Colonic mucosa (tissue), 4 donors: ENCODE results near the gene FAM209A. TPM values are rescaled to one million over a fixed set of nuclear protein-coding genes. Genes with fewer than 3 reads are reported as not detected.

Experiments used
- DNase-seq: peaks from one replicate; pipeline ENCODE4 v3.0.0-alpha.2; 2020
- H3K27ac ChIP-seq: fragments of 200-600 bp; one replicate; pipeline ENCODE4 v1.8.0; 2021
- H3K27me3 ChIP-seq: fragments of 200-600 bp; one replicate; pipeline ENCODE4 v1.8.0; 2021
- H3K36me3 ChIP-seq: fragments of 200-600 bp; one replicate; pipeline ENCODE4 v1.8.0; 2021
- H3K4me1 ChIP-seq: fragments of 200-600 bp; one replicate; pipeline ENCODE4 v1.8.0; 2021; ENCODE audit warnings: mild to moderate bottlenecking
- H3K4me3 ChIP-seq: fragments of 200-600 bp; one replicate; pipeline ENCODE4 v1.8.0; 2021
- H3K9ac ChIP-seq, 2 donors: one replicate each; pipeline ENCODE4 v1.7.0; 2013; ENCODE audit warnings: control low read depth in 2 of 2, low read depth in 2 of 2, low read length in 2 of 2
- H3K9me3 ChIP-seq: fragments of 200-600 bp; one replicate; pipeline ENCODE4 v1.8.0; 2021
- intact Hi-C: fragments of 100-400 bp; cut with DNase I; formaldehyde crosslinking; loops from one replicate; pipeline ENCODE4 v1.14.1; 2022
- total RNA-seq, 2 donors: library from RNA; stranded (reverse); fragmentation: NEBNext Ultra II Directional in 1 of 2; extraction: Animal tissue kit (Norgen Biotek cat#: 25700) in 1 of 2; gene quantifications; one replicate each; pipeline ENCODE4 v1.2.1, GENCODE V29; 2021
- TF ChIP-seq, protein P1 (sequence below): fragments of 200-600 bp; IDR thresholded peaks from one replicate; pipeline ENCODE4 v1.8.0; 2022; ENCODE audit warnings: antibody characterized with exemption, mild to moderate bottlenecking
- donor health status: healthy.
- donor health status: DM: no; HTN: no; CAD: no.
- donor health status: DM: no; HTN: no; CAD: no.

FAM209A gene
- total RNA-seq, 2 donors from 2014 or later: 0.35 TPM; not detected in 1

- Histone ChIP-seq H3K9me3 (no peaks in the 10 kb centered on the region), H3K4me3 (no peak overlapping the region), H3K36me3 (no peaks in the 10 kb centered on the region), H3K27me3 (no peaks in the 10 kb centered on the region), H3K4me1 (no peaks in the 10 kb centered on the region), H3K9ac (no peak overlapping the region), H3K27ac (no peak overlapping the region)
- intact Hi-C loops: no loop called here
- TF ChIP-seq, protein P1, sequence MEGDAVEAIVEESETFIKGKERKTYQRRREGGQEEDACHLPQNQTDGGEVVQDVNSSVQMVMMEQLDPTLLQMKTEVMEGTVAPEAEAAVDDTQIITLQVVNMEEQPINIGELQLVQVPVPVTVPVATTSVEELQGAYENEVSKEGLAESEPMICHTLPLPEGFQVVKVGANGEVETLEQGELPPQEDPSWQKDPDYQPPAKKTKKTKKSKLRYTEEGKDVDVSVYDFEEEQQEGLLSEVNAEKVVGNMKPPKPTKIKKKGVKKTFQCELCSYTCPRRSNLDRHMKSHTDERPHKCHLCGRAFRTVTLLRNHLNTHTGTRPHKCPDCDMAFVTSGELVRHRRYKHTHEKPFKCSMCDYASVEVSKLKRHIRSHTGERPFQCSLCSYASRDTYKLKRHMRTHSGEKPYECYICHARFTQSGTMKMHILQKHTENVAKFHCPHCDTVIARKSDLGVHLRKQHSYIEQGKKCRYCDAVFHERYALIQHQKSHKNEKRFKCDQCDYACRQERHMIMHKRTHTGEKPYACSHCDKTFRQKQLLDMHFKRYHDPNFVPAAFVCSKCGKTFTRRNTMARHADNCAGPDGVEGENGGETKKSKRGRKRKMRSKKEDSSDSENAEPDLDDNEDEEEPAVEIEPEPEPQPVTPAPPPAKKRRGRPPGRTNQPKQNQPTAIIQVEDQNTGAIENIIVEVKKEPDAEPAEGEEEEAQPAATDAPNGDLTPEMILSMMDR: no peak
- no peak for DNase-seq
Measured at GRCh38 chr20:56540415-56540814, 15.9 kb downstream of the FAM209A start.

DNA sequence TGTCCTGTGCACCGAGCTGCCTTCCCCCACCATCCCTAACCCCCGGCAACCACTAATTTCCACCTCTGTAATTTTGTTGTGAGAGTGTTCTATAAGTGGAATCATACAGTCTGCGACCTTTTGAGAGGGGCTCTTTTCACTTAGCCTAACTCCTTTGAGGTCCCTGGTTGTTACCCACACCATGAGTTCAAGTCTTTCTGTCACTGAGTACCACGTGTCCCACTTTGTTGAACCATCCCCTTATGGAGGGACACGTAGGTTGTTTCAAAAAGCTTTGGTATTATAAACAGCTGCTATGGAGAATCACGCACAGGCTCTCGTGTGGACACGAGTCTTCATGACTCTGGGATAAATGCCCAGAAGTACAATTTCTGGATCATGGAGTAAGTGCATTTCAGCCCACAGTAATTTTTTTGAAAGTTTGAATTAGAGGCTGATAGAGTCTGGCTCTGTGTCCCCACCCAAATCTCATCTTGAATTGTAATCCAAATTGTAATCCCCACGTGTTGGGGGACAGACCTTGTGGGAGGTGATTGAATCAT lies 18.0 kb downstream of the FAM209A start:
- Histone ChIP-seq H3K4me3 (no peak overlapping the region), H3K36me3 (no peaks in the 10 kb centered on the region), H3K27me3 (no peaks in the 10 kb centered on the region), H3K4me1 (no peaks in the 10 kb centered on the region), H3K9me3 (no peaks in the 10 kb centered on the region), H3K27ac (no peak overlapping the region), H3K9ac (no peak overlapping the region)
- TF ChIP-seq, protein P1: no peak
- no peak for DNase-seq
- intact Hi-C loops: no loop called here

DNA sequence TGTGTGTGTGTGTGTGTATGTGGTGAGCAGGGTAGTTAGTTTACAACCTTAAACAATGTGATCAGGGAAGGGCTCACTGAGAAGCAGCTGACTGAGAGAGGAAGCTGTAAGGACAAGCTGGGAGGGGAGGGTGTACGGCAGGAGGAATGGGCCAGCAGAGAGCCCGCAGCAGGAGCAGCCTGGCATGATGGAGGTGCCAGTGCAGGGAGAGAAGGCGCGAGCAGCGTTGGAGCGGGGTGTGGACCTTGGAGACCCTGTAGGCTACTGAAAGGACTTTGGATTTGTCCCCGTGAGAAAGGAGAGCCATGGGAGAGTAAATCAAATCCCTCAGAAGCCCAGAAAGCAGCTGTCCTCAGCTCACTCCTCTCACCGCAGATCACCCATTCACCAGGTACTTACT lies 27.0 kb downstream of the FAM209A start:
- no peaks in the 10 kb centered on the region for H3K9me3 ChIP-seq
- DNase-seq: no peak
- H3K4me1 ChIP-seq: no peaks in the 10 kb centered on the region
- no peak overlapping the region for H3K4me3 ChIP-seq
- TF ChIP-seq, protein P1: no peak
- no peaks in the 10 kb centered on the region for H3K36me3 ChIP-seq
- H3K27ac ChIP-seq: no peak overlapping the region
- intact Hi-C loops: loop anchor here (2.0 to 10.0 kb wide), 3 partner anchors 423 to 793 kb away; no protein-coding TSS in a partner anchor
- no peaks in the 10 kb centered on the region for H3K27me3 ChIP-seq
- no peak overlapping the region for H3K9ac ChIP-seq

DNA sequence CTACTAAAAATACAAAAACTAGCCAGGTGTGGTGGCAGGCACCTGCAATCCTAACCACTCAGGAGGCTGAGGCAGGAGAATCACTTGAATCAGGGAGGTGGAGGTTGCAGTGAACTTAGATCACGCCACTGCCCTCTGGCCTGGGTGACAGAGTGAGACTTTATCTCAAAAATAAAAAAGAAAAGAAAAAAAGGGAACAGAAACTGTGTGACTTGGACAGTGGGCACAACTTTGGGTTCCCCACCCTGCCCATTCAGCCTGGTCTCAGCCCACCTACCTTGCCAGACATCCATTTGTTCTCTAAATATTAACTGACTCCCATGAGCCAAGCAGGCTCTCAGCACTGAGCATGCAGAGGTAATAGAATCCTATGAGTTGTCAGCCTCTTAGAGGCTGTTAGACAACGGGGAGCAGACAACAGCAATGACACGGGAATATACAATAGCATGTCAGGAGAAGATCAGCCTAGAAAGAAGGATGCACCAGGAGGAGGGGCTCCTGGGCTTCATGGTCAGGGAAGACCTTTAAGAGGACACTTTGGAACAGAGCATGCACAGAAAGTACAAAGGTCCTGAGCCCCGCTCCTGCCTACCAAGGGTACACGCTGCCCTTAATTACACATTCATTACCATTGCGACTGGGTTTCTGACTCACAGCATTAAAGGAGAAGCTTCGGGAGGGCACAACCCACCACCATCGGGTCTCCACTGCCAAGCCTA lies 28.5 kb downstream of the FAM209A start:
- no peaks in the 10 kb centered on the region for H3K4me1 ChIP-seq
- no peaks in the 10 kb centered on the region for H3K36me3 ChIP-seq
- H3K27me3 ChIP-seq: no peaks in the 10 kb centered on the region
- no peak for DNase-seq
- H3K4me3 ChIP-seq: no peak overlapping the region
- no peak overlapping the region for H3K27ac ChIP-seq
- TF ChIP-seq, protein P1: no peak
- H3K9ac ChIP-seq: no peak overlapping the region
- intact Hi-C loops: loop anchor here (10.0 kb wide), 2 partner anchors 512 to 792 kb away; no protein-coding TSS in a partner anchor
- H3K9me3 ChIP-seq: no peaks in the 10 kb centered on the region

DNA sequence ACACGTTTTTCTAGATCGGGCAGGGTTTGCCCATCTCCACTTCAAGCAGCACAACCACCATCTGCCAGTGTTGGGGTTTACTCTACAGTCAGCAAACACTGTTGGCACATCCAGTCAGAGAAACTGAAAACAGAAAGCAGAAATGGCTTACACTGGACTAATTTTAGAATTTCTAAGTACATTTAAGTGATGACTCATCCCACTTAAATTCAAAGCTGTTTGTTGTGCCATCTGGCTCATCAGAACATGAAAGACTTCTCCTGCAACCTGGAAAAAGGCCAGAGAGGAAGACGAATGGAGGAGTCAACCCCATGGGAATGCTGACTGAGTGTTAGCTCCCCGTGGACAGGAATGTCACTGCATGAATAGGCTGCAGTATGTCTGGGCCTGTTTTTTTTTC lies 30.3 kb downstream of the FAM209A start:
- intact Hi-C loops: loop anchor here (10.0 kb wide), 2 partner anchors 510 to 790 kb away; no protein-coding TSS in a partner anchor
- H3K4me1 ChIP-seq: no peaks in the 10 kb centered on the region
- DNase-seq: peak; percentile 38
- H3K27ac ChIP-seq: no peak overlapping the region
- no peaks in the 10 kb centered on the region for H3K9me3 ChIP-seq
- no peaks in the 10 kb centered on the region for H3K36me3 ChIP-seq
- H3K9ac ChIP-seq: no peak overlapping the region
- H3K27me3 ChIP-seq: no peaks in the 10 kb centered on the region
- TF ChIP-seq, protein P1: no peak
- H3K4me3 ChIP-seq: no peak overlapping the region
